ENCODE measurements around the gene MIPEP. TPM values are rescaled to one million over a fixed set of nuclear protein-coding genes. Genes with fewer than 3 reads are reported as not detected.

Gene MIPEP
- total and polyA plus RNA-seq, 10 of the 15 experiments (the other 5 are each of a cell fraction or from before 2014, with no cell fraction given), result 15.6 to 56.2 (median 29.8) TPM

GRCh38 chr13:23822252-23822824 is 66.9 kb downstream of the MIPEP start (continued):
- TF ChIP-seq PRDM15 (CRISPR knock-in tag; IDR thresholded peaks at IDR 0.05) (no peak), SIN3A (IDR thresholded peaks at IDR 0.05; ENCODE audit: low read depth, low read length) (no peak), ASH2L (IDR thresholded peaks at IDR 0.05; ENCODE audit: borderline replicate concordance, low read depth) (no peak), MXI1 (IDR thresholded peaks at IDR 0.05; ENCODE audit: low read depth, low read length) (no peak), RELA (IDR thresholded peaks at IDR 0.05; ENCODE audit: borderline replicate concordance, partially characterized antibody) (no peak), ZNF384 (IDR thresholded peaks at IDR 0.05; ENCODE audit: borderline replicate concordance, low read depth, low read length) (no peak), SP1 (IDR thresholded peaks at IDR 0.05; ENCODE audit: low read depth, low read length) (no peak), TAF1 (IDR thresholded peaks at IDR 0.05; ENCODE audit: borderline replicate concordance, low read depth, low read length) (no peak), SRF (IDR thresholded peaks at IDR 0.05; ENCODE audit: low read depth in 2 of 2, low read length in 2 of 2) (no peak), RCOR1 (conservative IDR thresholded peaks at IDR 0.05; ENCODE audit: low read depth, low read length) (no peak)

Measured in GM12878 (cell line).